ENCODE results near the gene TLE7. TPM values are rescaled to one million over a fixed set of nuclear protein-coding genes. Genes with fewer than 3 reads are reported as not detected.

TLE7 gene
- total RNA-seq, 1 experiment from 2014 or later, result not detected

- peaks cover 61% of the 10 kb centered on the region for H3K27me3 Mint-ChIP-seq (ENCODE audit: unreplicated experiment)
- H3K9me3 Mint-ChIP-seq (ENCODE audit: low read depth, unreplicated experiment), result no peaks in the 10 kb centered on the region
- no peak for DNase-seq
- no peak for TF ChIP-seq CTCF (IDR thresholded peaks at IDR 0.05; ENCODE audit: unreplicated experiment)
- CTCF ChIA-PET, result no interaction called here
- no peaks in the 10 kb centered on the region for H3K36me3 Mint-ChIP-seq (ENCODE audit: insufficient read depth, unreplicated experiment)
- no peak overlapping the region for H3K27ac Mint-ChIP-seq (ENCODE audit: unreplicated experiment)
- no peak overlapping the region for H3K4me3 Mint-ChIP-seq (ENCODE audit: low read depth, unreplicated experiment)
- no TSS peak for BruUV-seq (replicated peaks)
- no peaks in the 10 kb centered on the region for H3K4me1 Mint-ChIP-seq (ENCODE audit: low read depth, unreplicated experiment)
- intact Hi-C loops (cut with micrococcal nuclease; ENCODE audit: unreplicated experiment), result no loop called here
Observed at GRCh38 chr16:71407731-71408130, 34.1 kb downstream of the TLE7 start.

DNA sequence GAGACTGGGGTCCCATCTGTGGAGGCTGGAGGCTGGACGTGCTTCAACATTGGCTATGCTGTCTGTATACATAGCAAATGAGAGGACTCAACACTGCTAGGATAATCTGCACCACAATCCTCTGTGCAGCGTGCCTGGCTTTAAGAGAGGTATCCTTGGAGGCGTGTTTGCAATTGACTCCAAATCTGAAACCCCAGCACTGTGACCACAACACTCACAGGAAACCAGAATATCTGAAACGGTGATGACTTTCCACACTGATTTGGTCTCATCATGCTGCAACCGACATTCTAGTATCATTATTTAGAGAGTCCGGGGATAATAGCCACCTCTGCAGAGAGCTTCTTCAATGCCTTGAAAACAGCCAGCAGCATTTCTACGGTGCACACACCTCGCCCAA is 35.1 kb downstream of the TLE7 start:
- no peak overlapping the region for H3K27ac Mint-ChIP-seq (ENCODE audit: unreplicated experiment)
- no peaks in the 10 kb centered on the region for H3K4me1 Mint-ChIP-seq (ENCODE audit: low read depth, unreplicated experiment)
- CTCF ChIA-PET, result interaction anchor here (0.7 to 1.7 kb wide), 2 partner anchors 40 to 205 kb away, joined by 3 read pairs; no protein-coding TSS in a partner anchor
- peaks cover 60% of the 10 kb centered on the region for H3K27me3 Mint-ChIP-seq (ENCODE audit: unreplicated experiment)
- no peak for DNase-seq
- intact Hi-C loops (cut with micrococcal nuclease; ENCODE audit: unreplicated experiment), result no loop called here
- TF ChIP-seq CTCF (IDR thresholded peaks at IDR 0.05; ENCODE audit: unreplicated experiment), result no peak
- H3K9me3 Mint-ChIP-seq (ENCODE audit: low read depth, unreplicated experiment), result no peaks in the 10 kb centered on the region
- no peaks in the 10 kb centered on the region for H3K36me3 Mint-ChIP-seq (ENCODE audit: insufficient read depth, unreplicated experiment)
- no peak overlapping the region for H3K4me3 Mint-ChIP-seq (ENCODE audit: low read depth, unreplicated experiment)
- BruUV-seq (replicated peaks), result no TSS peak

DNA sequence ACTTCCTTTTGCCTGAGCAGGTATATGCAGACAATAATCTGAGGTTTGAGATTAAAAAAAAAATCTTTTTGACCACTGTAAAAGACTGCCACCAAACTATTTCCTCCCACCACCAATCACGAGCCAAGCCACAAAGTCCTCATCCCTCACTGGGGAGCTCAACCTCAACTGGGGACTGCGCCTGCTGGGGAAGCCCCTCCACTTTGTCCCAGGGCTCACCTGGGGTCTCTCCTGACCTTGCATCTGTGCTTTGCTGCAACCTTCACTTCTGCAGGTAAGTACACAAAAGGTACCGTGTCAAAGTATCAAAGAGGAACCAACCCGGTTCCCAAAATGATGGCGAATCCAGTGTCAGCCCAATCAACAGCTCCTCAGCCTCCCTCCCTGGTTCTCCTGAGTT is 35.5 kb downstream of the TLE7 start:
- Mint-ChIP-seq H3K9me3 (ENCODE audit: low read depth, unreplicated experiment) (no peaks in the 10 kb centered on the region), H3K4me3 (ENCODE audit: low read depth, unreplicated experiment) (no peak overlapping the region), H3K4me1 (ENCODE audit: low read depth, unreplicated experiment) (no peaks in the 10 kb centered on the region), H3K27ac (ENCODE audit: unreplicated experiment) (no peak overlapping the region), H3K36me3 (ENCODE audit: insufficient read depth, unreplicated experiment) (no peaks in the 10 kb centered on the region), H3K27me3 (ENCODE audit: unreplicated experiment) (peaks cover 56% of the 10 kb centered on the region)
- CTCF ChIA-PET, result interaction anchor here (0.7 to 1.7 kb wide), 2 partner anchors 40 to 205 kb away, joined by 3 read pairs; no protein-coding TSS in a partner anchor
- TF ChIP-seq CTCF (IDR thresholded peaks at IDR 0.05; ENCODE audit: unreplicated experiment), result no peak
- intact Hi-C loops (cut with micrococcal nuclease; ENCODE audit: unreplicated experiment), result no loop called here
- DNase-seq, result no peak
- BruUV-seq (replicated peaks), result no TSS peak

- intact Hi-C loops (cut with micrococcal nuclease; ENCODE audit: unreplicated experiment), result no loop called here
- BruUV-seq (replicated peaks), result no TSS peak
- no peak for DNase-seq
- Mint-ChIP-seq H3K4me3 (ENCODE audit: low read depth, unreplicated experiment) (no peak overlapping the region), H3K4me1 (ENCODE audit: low read depth, unreplicated experiment) (no peaks in the 10 kb centered on the region), H3K36me3 (ENCODE audit: insufficient read depth, unreplicated experiment) (no peaks in the 10 kb centered on the region), H3K27me3 (ENCODE audit: unreplicated experiment) (peaks cover 53% of the 10 kb centered on the region), H3K27ac (ENCODE audit: unreplicated experiment) (no peak overlapping the region), H3K9me3 (ENCODE audit: low read depth, unreplicated experiment) (no peaks in the 10 kb centered on the region)
- no peak for TF ChIP-seq CTCF (IDR thresholded peaks at IDR 0.05; ENCODE audit: unreplicated experiment)
- CTCF ChIA-PET, result interaction anchor here (0.7 to 1.4 kb wide), 2 partner anchors 8 to 20 kb away, joined by 3 to 5 read pairs; no protein-coding TSS in a partner anchor
Observed at GRCh38 chr16:71404364-71404763, 37.5 kb downstream of the TLE7 start.
